Stimulated activated CD8-positive, alpha-beta memory T cell treated with anti-CD3 and anti-CD28 coated beads, Interleukin-7, amount 100 ng/mL, for 1 hour (primary cell): ENCODE data around the gene ADIPOR1.
"Not testable (repeated sequence)": the region's sequence is repeated elsewhere in the genome, so short reads cannot be mapped to it uniquely, and the experiment has no call there.

Experiments used
- DNase-seq, 2 donors: peaks; one replicate each; pipeline ENCODE4 v3.0.0-alpha.2; 2020; ENCODE audit warnings: low read depth in 2 of 2

The ADIPOR1 gene, protein sequence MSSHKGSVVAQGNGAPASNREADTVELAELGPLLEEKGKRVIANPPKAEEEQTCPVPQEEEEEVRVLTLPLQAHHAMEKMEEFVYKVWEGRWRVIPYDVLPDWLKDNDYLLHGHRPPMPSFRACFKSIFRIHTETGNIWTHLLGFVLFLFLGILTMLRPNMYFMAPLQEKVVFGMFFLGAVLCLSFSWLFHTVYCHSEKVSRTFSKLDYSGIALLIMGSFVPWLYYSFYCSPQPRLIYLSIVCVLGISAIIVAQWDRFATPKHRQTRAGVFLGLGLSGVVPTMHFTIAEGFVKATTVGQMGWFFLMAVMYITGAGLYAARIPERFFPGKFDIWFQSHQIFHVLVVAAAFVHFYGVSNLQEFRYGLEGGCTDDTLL

DNA sequence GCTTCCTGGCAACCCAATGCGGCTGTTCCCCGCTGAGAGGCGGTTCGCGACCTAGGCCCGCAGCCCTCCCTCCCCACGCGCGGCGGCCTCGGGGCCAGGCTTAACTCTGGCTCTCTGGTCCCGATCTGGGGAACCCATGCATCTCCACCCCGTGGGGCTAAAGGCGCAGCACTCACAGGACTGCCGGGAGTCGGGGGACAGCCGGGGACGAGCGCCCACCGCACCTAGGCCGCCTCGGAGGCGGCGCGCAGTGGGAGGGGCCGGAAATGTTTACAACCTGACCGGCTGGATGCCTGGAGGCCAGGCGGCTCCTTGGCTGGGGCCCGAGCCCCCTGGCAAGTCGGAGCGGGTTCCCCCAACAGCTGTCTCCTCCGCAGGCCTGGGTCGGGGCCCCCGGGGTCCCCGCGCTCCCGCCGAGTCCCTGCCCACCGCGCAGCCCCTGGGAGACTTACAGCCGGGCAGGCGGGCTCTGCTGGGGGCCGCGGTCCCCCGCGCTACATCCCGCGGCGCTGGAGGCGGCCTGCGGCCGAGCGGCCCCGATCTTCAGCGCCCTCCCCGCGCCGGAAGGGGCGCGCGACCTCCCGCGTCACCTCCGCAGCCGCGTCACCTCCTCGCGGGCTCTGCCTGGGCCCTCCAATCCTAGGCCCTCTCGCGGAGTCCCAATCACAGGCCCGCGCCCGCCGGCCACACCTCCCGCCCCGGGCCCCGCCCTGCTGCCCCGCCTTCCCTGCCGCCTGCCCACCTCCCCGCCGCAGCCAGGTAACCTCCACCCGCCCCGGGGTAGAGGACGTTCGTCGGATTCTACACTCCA lies at the start of gene ADIPOR1:
Gene ADIPOR1 (minus strand): TSS at position 580 of the 811 bp plus-strand sequence. CDS start 7,242 bp downstream, outside the sequence.
- DNase-seq, result peak; percentile 88 to 92

DNA sequence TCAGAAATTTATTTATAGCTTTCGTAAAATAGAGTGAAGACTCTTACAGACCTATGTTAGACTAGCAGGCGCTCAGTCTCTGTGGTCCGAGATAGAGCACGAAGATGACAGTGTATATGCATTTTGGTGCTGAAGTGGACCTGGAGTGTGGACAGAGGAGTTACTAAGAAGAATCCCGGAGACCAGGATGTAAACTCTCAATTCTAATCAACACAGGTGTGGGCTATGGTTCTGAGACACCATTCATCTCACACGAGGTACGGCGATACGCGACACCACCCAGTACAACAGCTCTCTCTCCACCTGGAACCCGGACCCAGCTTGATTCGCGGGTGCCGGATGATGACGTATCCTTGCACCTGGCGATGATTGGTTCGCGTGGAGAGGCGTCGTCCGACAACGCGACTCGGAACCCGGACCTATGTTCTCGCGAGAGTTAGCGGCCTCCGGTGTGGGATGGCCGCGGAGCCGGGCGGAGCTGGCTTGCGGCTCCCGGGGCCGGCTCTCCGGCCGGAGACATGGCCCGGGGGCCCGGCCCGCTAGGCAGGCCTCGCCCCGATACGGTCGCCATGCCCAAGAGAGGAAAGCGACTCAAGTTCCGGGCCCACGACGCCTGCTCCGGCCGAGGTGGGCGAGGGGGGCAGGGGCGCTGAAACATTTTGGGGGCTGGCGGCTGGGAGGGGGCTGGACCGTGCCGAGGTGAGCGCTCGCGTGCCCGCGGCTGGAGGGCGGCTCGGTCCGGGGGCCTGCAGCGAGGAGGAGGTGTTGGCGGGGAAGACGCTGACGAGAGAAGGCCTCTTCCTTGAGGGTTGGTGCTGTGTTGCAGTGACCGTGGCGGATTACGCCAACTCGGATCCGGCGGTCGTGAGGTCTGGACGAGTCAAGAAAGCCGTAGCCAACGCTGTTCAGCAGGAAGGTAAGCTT lies 49.1 kb upstream of the ADIPOR1 start, which contains the start of gene TMEM183A:
Gene TMEM183A (plus strand): TSS at position 427 of the 924 bp plus-strand sequence. CDS start 92 bp downstream, at position 519.
- DNase-seq, result peak; percentile 85 to 87

DNA sequence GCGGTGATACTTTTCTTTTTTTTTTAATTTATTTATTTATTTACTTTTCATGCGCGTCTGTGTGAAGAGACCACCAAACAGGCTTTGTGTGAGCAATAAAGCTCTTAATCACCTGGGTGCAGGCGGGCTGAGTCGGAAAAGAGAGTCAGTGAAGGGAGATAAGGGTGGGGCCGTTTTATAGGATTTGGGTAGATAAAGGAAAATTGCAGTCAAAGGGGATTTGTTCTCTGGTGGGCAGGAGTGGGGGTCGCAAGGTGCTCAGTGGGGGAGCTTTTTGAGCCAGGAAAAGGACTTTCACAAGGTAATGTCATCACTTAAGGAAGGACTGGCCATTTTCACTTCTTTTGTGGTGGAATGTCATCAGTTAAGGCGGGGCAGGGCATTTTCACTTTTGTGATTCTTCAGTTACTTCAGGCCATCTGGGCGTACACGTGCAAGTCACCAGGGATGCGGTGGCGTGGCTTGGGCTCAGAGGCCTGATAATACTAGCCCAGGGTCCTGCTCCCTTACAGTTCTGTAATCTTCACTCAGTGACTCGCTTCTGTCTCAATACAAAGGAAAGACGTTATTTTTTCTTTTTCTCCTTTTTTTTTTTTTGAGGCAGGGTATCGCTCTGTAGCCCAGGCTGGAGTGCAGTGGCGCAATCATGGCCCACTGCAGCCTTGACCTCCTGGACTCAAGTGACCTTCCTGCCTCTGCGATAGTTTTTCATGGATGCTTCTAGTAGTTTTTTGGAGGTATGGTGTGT lies 47.5 kb upstream of the ADIPOR1 start:
- DNase-seq, result not testable (repeated sequence)

DNA sequence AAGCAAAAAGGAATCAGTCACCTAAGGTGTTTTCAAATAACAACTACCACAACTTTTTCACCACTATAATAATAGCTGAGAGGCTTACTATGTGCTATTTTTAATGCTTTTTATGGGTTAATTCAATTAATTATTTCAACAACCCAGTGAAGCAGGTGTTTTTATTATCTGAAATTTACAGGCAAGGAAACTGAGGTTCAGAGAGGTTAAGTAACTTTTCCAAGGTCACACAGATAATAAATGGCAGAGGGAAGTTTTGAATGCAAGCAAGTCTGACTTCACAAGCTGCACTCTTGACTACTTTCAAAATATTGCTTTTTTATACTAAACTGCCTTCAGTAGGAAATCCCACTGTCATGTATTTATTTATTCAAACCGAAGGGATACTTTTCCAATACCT lies 44.8 kb upstream of the ADIPOR1 start:
- no peak for DNase-seq

DNA sequence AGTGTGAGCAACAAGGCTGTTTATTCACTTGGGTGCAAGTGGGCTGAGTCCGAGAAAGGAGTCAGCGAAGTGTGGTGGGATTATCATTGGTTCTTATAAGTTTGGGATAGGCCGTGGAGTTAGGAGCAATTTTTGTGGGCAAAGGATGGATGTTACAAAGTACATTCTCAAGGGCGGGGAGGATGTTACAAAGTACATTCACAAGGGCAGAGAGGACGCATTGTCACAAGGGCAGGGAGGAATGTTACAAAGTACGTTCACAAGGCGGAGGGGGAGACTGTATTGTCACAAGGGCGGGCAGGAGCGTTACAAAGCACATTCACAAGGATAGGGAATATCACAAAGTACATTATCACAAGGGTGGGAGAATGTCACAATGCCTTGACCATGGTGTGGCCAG lies 43.9 kb upstream of the ADIPOR1 start:
- no peak for DNase-seq

DNA sequence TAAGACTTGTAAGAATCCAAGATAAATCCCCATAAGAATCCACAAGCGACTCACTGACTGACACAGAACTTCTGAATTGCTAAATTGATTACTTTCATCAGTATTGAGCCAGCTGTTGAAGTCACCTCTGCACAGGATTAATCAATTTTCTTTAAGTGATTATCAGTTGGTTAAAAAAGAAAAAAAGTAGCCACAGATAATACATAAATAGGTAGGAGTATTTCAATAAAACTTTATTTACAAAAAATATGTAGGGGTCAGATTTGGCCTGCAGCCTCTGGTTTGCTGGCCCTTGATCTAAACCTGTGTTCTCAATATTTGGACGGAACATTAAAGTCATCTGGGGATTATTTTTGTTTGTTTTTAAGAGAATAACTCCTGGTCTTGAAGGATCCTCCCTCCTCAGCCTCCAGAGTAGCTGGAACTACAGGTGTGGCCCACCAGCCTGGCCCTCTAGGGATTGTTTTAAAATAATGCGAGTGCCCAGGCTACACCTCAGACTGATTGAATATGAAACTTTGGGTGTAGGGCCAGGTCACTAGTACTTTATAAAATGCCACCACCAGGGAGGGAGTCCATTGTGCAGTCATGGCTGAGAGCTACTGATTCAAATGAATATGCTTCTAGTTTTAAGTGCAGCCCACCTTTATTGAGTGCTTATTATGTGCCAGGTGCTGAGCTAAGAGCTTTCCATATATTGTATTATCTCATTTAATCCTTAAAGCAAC lies 42.3 kb upstream of the ADIPOR1 start:
- DNase-seq, result no peak

DNA sequence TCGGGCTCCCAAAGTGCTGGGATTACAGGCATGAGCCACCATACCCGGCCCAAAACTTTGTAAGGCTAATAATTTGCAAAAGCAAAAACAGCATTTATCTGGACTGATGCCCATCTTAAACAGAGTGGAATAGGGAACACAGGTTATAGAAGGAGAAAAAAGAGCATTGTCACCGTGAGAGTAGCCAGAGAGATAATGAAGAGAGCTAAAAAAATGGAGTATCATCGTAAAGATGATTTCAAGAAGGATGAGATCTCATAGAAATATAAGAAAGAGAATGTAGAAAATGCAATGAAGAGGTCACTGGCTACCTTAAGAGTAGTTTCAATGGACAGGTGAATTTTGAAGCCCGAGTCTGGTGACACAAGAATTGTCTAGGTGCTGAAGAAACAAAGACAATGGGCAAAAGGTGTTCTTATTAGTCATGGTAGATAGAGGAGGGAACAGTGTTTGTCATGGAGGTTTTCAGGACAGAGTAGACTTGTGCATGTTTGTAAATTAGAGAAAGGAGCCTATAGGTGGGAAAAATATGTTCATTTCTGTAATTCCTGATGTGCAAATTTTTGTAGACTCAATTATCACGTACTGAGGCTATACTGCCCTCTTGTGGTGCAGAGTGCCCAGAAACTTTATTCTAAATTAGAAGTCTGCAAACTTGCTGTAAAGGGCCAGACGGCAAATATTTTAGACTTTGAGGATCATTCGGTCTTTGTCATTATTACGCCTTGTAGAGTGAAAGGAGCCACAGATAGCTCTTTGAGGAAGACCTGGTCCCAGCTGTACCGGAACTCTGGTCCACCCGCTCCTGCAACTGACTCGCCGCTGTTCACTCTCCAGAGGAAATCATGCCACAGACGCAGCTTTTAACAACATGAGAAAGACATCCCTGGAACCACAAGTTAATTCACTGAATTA lies 41.0 kb upstream of the ADIPOR1 start:
- DNase-seq, result peak; percentile 17 to 40

DNA sequence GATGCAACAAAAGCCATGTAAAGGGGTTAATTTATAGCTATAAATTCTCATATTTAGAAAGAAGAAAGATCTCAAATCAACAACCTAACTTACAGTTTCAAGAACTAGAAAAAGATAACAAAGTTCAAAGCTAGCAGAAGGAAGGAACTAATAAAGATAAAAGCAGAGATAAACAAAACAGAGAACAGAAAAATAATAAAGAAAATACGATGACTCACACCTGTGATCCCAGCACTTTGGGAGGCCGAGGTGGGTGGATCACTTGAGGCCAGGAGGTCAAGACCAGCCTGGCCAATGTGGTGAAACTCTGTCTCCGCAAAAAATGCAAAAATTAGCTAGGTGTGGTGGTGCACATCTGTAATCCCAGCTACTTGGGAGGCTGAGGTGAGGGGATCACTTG lies 36.6 kb upstream of the ADIPOR1 start:
- no peak for DNase-seq

DNA sequence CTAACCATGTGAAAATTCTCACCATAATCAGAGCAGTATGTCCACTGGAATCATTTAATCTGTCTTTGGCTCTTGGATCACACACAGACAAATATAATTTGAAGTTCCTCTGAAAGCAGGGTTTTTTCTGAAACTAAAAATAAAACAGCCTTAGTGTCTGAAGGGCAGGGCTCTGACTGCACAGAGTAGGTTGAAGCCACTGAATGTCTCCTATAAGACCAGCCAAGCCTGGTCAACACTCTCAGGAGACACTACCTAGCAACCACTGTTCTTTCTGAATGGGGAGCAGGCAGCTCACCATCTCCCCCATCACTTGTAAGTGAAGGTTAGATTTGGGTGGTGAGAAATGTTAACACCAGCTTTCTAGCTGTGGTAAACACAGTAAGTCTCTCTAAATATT lies 33.0 kb upstream of the ADIPOR1 start:
- no peak for DNase-seq

DNA sequence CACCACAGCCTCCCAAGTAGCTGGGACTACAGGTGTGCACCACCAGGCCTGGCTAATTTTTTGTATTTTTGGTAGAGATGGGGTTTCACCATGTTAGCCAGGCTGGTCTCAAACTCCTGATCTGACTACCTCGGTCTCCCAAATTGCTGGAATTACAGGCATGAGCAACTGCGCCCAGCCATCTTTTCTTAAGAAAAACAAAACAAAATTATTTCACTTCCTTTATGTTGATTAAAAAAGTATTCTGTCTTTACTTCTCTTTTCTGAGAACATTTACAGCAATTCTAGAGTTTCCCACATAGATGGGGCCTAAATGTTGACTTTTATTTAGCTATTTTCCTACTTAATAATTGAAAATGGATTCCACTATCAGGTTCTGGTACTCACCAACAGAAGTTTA lies 31.8 kb upstream of the ADIPOR1 start:
- no peak for DNase-seq

DNA sequence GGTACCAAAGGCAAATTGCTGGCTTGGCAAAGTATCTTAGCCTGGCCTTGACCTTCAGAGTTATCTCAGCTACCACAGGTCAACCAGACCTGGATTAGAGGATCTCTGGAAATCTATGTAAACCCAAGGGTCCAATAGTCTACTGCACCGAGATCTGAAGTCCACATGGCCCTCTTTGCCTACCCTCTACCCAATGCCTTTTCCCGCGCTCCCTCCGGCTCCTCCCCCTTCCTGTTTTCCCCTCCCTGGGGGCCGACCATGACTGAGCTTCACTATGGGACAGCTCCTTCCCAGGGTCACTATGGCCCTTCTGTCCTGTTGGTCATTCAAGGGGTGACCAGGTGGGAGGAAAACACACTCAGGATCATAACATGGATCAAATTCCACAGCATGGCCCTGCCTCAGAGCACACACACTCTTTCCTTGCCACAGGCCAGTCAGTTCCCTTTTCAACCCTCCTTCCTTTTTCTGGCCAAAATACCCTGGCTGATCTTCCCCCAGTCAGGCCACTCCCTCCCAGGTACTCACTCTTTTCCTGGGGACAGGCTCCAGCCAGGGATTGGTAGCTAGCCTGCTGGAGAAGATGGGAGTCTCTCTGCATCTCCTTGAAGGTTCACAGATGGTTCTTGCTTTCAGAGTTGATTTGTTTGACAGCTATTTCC lies 29.9 kb upstream of the ADIPOR1 start:
- no peak for DNase-seq

DNA sequence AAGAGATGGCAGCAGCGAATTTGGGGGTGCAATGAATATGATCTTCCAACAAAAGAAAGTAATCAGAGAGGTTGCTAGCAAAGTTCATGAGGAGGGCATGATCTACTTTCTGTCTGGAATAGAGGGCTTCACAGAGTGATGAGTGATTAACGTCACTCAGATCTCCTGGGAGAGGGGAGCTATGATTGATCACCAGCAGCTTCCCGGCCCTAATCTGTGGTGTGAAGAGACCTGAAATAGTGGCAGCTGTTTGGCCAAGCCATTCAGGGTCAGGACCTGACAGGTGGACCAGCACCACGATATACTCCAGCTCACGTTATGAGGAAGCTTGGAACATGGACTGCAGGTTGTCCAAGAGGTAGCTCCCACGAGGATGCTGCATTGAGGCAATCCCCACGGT lies 29.1 kb upstream of the ADIPOR1 start:
- no peak for DNase-seq

DNA sequence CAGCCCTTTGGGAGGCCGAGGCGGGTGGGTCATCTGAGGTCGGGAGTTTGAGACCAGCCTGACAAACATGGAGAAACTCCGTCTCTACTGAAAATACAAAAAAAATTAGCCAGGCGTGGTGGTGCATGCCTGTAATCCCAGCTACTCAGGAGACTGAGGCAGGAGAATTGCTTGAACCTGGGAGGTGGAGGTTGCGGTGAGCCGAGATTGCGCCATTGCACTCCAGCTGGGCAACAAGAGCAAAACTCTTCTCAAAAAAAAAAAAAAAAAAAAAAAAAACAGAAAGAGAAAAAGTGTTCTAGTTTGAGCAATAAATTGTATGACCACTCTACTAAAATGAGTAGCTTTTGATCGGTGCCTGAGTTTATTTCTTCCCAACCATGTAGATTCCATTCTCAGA lies 28.0 kb upstream of the ADIPOR1 start:
- DNase-seq, result not testable (repeated sequence)

DNA sequence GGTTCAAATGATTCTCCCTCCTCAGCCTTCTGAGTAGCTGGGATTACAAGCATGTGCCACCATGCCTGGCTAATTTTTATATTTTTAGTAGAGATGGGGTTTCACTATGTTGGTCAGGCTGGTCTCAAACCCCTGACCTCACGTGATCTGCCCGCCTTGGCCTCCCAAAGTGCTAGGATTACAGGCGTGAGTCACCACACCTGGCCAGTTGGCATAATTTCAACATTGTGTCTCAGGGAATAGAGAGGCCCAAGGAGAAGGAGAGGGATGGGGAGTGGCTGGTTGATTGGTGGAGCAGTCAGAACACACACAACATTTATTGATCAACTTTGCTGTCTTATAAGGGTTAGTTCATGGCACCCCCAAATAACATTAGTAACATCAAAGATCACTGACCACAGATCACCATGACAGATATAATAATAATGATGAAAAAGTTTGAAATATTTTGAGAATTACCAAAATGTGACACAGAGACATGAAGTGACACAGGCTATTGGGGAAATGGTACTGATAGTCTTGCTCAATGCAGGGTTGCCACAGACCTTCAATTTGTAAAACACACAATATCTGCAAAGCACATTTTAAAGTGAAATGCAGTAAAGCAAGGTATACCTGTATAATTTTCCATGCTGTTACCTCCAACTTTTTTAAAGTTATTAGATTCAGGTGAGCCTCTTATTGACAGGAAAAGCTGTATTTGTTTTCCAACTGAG lies 24.8 kb upstream of the ADIPOR1 start:
- DNase-seq, result no peak

DNA sequence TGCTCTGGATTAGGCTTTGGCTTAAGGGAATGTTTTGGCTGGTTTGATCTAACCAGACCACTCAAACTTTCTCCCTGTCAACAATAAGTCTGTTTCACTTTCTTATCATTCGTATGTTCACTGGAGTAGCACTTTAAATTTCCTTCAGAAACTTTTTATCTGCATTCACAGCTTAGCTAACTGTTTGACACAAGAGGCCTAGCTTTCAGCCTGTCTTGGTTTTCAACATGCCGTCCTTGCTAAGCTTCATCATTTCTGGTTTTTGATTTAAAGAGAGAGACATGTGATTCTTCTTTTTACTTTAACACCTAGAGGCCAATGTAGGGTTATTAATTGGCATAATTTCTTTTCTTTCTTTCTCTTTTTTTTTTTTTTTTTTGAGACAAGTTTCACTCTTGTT lies 23.8 kb upstream of the ADIPOR1 start:
- DNase-seq, result no peak

DNA sequence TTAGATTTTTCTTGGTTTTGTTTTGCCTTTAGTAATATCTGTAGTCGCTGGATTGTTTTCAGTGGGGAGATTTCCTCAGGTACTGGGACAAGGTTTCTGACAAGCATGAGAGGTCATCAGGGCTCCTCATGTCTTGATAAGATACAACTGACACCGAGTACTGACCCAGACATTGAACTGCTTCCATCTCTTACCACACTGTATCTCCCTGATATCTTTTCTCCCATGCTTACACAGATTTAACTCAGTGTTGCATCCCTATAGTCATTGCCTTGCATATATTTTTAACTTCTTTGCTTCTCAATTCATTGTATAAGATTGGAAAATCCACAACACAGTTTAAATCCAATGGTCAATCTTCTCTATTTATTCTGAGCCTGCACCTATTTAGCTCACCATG lies 21.3 kb upstream of the ADIPOR1 start:
- no peak for DNase-seq

DNA sequence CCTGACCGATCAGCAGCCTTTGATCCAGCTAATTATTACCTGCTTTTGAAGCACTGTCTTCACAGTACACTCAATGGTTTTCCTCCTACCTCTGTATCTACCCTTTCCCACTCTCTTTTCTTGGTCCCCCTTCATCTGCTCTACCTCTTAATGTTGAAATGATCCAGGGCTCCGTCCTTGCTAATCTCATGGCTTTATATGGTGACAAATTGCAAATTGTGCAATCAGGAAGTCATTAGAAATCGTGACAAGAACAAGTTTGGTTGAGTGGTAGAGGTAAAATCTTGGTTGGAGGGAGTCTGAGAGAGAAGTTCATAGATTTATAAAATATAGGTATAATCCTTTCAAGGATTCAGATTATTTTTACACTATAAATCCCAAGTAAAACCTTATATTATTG lies 18.5 kb upstream of the ADIPOR1 start:
- no peak for DNase-seq

DNA sequence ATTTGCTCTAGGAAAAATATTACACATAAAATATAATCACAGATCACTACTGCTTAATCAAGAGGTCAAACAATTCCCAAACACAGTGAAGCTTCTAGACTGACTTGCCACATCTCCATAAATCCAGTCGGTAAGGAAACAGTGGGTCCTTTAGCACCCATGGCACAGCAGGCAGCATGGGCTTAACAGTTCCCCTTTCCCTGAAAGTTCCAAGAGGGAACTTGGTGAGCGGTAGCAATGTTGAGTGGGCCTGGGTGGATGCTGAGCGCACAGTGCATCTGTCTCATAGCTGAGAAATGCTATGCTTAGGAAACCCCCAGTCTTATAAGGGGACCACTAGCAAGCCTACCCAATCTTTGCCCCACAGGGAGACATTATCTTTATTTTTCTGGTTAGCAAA lies 16.7 kb upstream of the ADIPOR1 start:
- DNase-seq, result no peak
